ENCODE results near the gene DPYD. TPM values are rescaled to one million over a fixed set of nuclear protein-coding genes. Genes with fewer than 3 reads are reported as not detected.

The DPYD gene
- total and polyA plus RNA-seq, 9 of the 15 experiments (the other 6 are each of a cell fraction or from before 2014, with no cell fraction given) = 0.03 to 0.25 (median 0.08) TPM; not detected in 2

DNA sequence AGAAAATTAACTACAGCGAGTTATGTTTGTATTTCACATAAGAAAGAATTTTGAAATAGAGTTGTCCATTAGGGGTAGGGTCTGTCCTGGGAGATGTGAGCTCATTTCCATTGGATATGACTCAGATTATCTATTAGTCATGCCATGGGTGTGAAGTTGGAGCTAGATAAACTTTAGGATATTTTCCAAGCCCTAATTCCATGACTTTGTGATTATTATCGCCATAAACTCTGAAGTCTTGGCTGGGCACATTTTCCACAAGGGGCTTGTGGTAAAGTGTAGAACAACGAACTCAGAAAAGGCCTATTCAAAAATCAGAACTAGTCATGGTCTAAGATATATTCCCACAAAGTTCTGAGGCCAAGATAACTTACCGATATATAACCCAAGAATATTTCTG lies 396.6 kb downstream of the DPYD start:
- Histone ChIP-seq H3K27me3 (ENCODE audit: control insufficient read depth in 2 of 2, insufficient read depth in 2 of 2, low read length in 2 of 2) (no peaks in the 10 kb centered on the region), H3K9ac (ENCODE audit: insufficient read depth in 1 of 2, low read depth in 2 of 2, low read length in 2 of 2) (no peak overlapping the region), H3K4me3 (no peak overlapping the region), H3K9me3 (replicated peaks; ENCODE audit: control insufficient read depth, insufficient read depth, low read depth, low read length) (no peaks in the 10 kb centered on the region), H2AFZ (ENCODE audit: low read depth, low read length) (no peak overlapping the region), H3K4me1 (replicated peaks in 1 of 2; ENCODE audit: control insufficient read depth in 2 of 2, insufficient read depth in 2 of 2, low read length in 2 of 2) (no peaks in the 10 kb centered on the region), H3K79me2 (ENCODE audit: control insufficient read depth, insufficient read depth, low read length) (no peaks in the 10 kb centered on the region), H3K9me1 (ENCODE audit: control insufficient read depth, insufficient read depth, low read length) (no peaks in the 10 kb centered on the region), H3K36me3 (ENCODE audit: control insufficient read depth, insufficient read depth, low read length) (no peaks in the 10 kb centered on the region), H3K4me2 (ENCODE audit: insufficient read depth, low read length) (no peak overlapping the region), H3K27ac (ENCODE audit: extremely low read depth, low read depth, low read length) (no peak overlapping the region), H4K20me1 (replicated peaks; ENCODE audit: control insufficient read depth, insufficient read depth, low read length) (no peaks in the 10 kb centered on the region)
- POLR2A ChIA-PET = no interaction called here
- no TSS peak for BruUV-seq (replicated peaks)
- FAIRE-seq (no peak), ATAC-seq (no peak), DNase-seq (ENCODE audit: extremely low read depth in 1 of 4, low spot score in 3 of 4) (no peak)
- in situ Hi-C loops (cut with MboI) = no loop called here
- intact Hi-C loops (cut with micrococcal nuclease) = no loop called here
- TF ChIP-seq NEUROD1 (IDR thresholded peaks at IDR 0.05; ENCODE audit: borderline replicate concordance, low read depth, low read length, partially characterized antibody) (no peak), ZNF282 (CRISPR knock-in tag; IDR thresholded peaks at IDR 0.05) (no peak), PRMT5 (CRISPR knock-in tag; IDR thresholded peaks at IDR 0.05) (no peak), SREBF1 (IDR thresholded peaks at IDR 0.05; ENCODE audit: borderline replicate concordance, low read depth, low read length) (no peak)
- WGBS (ENCODE audit: insufficient coverage, low coverage, missing lambda C conversion rate) = 3% methylated on average over 4 of the region's 4 CpGs
- CTCF ChIA-PET (ENCODE audit: low intra/inter-chr PET ratio) = no interaction called here

DNA sequence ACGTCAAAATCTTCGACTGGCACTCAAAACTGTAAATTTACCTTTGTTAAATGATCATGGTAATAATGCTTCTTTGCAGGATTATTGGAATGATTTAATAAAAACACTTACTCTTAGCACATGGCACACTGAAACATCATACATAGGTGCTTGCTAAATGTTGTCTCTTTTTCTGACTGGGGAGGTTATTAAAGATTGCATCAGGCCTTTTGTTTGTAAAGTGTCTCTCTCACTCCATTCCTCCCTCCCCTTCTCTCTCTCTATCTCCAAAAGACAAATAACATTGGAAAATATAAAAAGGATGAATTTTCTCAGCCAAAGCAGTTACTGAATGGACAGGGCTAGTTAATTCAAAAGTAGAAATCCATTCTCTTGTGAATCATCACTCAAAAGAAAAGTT lies 404.2 kb downstream of the DPYD start:
- FAIRE-seq (no peak), DNase-seq (ENCODE audit: extremely low read depth in 1 of 4, low spot score in 3 of 4) (no peak), ATAC-seq (no peak)
- Histone ChIP-seq H3K27ac (ENCODE audit: extremely low read depth, low read depth, low read length) (no peak overlapping the region), H3K4me3 (no peak overlapping the region), H3K9ac (ENCODE audit: insufficient read depth in 1 of 2, low read depth in 2 of 2, low read length in 2 of 2) (no peak overlapping the region), H3K27me3 (ENCODE audit: control insufficient read depth in 2 of 2, insufficient read depth in 2 of 2, low read length in 2 of 2) (no peaks in the 10 kb centered on the region), H4K20me1 (replicated peaks; ENCODE audit: control insufficient read depth, insufficient read depth, low read length) (no peaks in the 10 kb centered on the region), H3K4me2 (ENCODE audit: insufficient read depth, low read length) (no peak overlapping the region), H3K9me3 (replicated peaks; ENCODE audit: control insufficient read depth, insufficient read depth, low read depth, low read length) (no peaks in the 10 kb centered on the region), H2AFZ (ENCODE audit: low read depth, low read length) (no peak overlapping the region), H3K79me2 (ENCODE audit: control insufficient read depth, insufficient read depth, low read length) (no peaks in the 10 kb centered on the region), H3K4me1 (replicated peaks in 1 of 2; ENCODE audit: control insufficient read depth in 2 of 2, insufficient read depth in 2 of 2, low read length in 2 of 2) (no peaks in the 10 kb centered on the region), H3K36me3 (ENCODE audit: control insufficient read depth, insufficient read depth, low read length) (no peaks in the 10 kb centered on the region), H3K9me1 (ENCODE audit: control insufficient read depth, insufficient read depth, low read length) (no peaks in the 10 kb centered on the region)
- WGBS (ENCODE audit: insufficient coverage, low coverage, missing lambda C conversion rate) = 0% methylated on average over 2 of the region's 2 CpGs
- intact Hi-C loops (cut with micrococcal nuclease) (no loop called here), in situ Hi-C loops (cut with MboI) (no loop called here)
- ChIA-PET CTCF (ENCODE audit: low intra/inter-chr PET ratio) (no interaction called here), POLR2A (no interaction called here)
- BruUV-seq (replicated peaks) = no TSS peak
- TF ChIP-seq, protein P1, sequence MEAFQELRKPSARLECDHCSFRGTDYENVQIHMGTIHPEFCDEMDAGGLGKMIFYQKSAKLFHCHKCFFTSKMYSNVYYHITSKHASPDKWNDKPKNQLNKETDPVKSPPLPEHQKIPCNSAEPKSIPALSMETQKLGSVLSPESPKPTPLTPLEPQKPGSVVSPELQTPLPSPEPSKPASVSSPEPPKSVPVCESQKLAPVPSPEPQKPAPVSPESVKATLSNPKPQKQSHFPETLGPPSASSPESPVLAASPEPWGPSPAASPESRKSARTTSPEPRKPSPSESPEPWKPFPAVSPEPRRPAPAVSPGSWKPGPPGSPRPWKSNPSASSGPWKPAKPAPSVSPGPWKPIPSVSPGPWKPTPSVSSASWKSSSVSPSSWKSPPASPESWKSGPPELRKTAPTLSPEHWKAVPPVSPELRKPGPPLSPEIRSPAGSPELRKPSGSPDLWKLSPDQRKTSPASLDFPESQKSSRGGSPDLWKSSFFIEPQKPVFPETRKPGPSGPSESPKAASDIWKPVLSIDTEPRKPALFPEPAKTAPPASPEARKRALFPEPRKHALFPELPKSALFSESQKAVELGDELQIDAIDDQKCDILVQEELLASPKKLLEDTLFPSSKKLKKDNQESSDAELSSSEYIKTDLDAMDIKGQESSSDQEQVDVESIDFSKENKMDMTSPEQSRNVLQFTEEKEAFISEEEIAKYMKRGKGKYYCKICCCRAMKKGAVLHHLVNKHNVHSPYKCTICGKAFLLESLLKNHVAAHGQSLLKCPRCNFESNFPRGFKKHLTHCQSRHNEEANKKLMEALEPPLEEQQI (IDR thresholded peaks at IDR 0.05) = no peak
- TF ChIP-seq SNRNP70 (optimal IDR thresholded peaks at IDR 0.05; ENCODE audit: low read depth, low read length) (no peak), L3MBTL2 (IDR thresholded peaks at IDR 0.05) (no peak), HDAC1 (IDR thresholded peaks at IDR 0.05) (no peak), HSF4 (CRISPR knock-in tag; IDR thresholded peaks at IDR 0.05; ENCODE audit: borderline replicate concordance) (no peak)
